ENCODE data around the gene FPR1. TPM values are rescaled to one million over a fixed set of nuclear protein-coding genes. Genes with fewer than 3 reads are reported as not detected.
"Not testable (repeated sequence)": the region's sequence is repeated elsewhere in the genome, so short reads cannot be mapped to it uniquely, and the experiment has no call there.

FPR1 gene
- total RNA-seq, 2 donors from 2014 or later = 0.67 to 1.3 TPM

GRCh38 chr19:51781999-51782398 lies 30.3 kb upstream of the FPR1 start:
- ATAC-seq (no peak), DNase-seq (no peak)
- intact Hi-C loops (cut with DNase I, micrococcal nuclease) = no loop called here

- intact Hi-C loops (cut with DNase I, micrococcal nuclease) = no loop called here
- DNase-seq (no peak), ATAC-seq (no peak)
Measured at GRCh38 chr19:51780270-51780669, 28.6 kb upstream of the FPR1 start.

- intact Hi-C loops (cut with DNase I, micrococcal nuclease) = loop anchor here in 1 of 2 donors (10.0 kb wide), 1 partner anchor 125 kb away; no protein-coding TSS in a partner anchor
- ATAC-seq (no peak), DNase-seq (no peak)
Measured at GRCh38 chr19:51779703-51780102, 28.0 kb upstream of the FPR1 start.

GRCh38 chr19:51779181-51779580 lies 27.5 kb upstream of the FPR1 start:
- DNase-seq (no peak), ATAC-seq (no peak)
- intact Hi-C loops (cut with DNase I, micrococcal nuclease) = loop anchor here in 1 of 2 donors (10.0 kb wide), 1 partner anchor 124 kb away; no protein-coding TSS in a partner anchor

- peak; percentile 69 for ATAC-seq
- intact Hi-C loops (cut with DNase I, micrococcal nuclease) = loop anchor here in 1 of 2 donors (10.0 kb wide), 1 partner anchor 123 kb away; no protein-coding TSS in a partner anchor
- DNase-seq = peak; percentile 21 to 49
Measured at GRCh38 chr19:51777570-51778462, 26.1 kb upstream of the FPR1 start.

GRCh38 chr19:51776561-51776960 lies 24.9 kb upstream of the FPR1 start:
- intact Hi-C loops (cut with DNase I, micrococcal nuclease) = loop anchor here in 1 of 2 donors (10.0 kb wide), 1 partner anchor 122 kb away; no protein-coding TSS in a partner anchor
- not testable (repeated sequence) for DNase-seq, ATAC-seq

- DNase-seq (no peak), ATAC-seq (no peak)
- intact Hi-C loops (cut with DNase I, micrococcal nuclease) = loop anchor here in 1 of 2 donors (10.0 kb wide), 1 partner anchor 118 kb away; no protein-coding TSS in a partner anchor
Measured at GRCh38 chr19:51772977-51773376, 21.3 kb upstream of the FPR1 start.

GRCh38 chr19:51771376-51772130 lies 19.9 kb upstream of the FPR1 start:
- ATAC-seq = no peak
- DNase-seq = no peak
- intact Hi-C loops (cut with DNase I, micrococcal nuclease) = loop anchor here in 1 of 2 donors (10.0 kb wide), 1 partner anchor 117 kb away; no protein-coding TSS in a partner anchor

GRCh38 chr19:51766461-51766860 lies 14.8 kb upstream of the FPR1 start:
- intact Hi-C loops (cut with DNase I, micrococcal nuclease) = no loop called here
- ATAC-seq (no peak), DNase-seq (no peak)

- DNase-seq = no peak
- no peak for ATAC-seq
Measured at GRCh38 chr19:51765086-51765485, 13.4 kb upstream of the FPR1 start.

GRCh38 chr19:51761696-51762095 lies 10.0 kb upstream of the FPR1 start:
- DNase-seq (no peak), ATAC-seq (no peak)
- intact Hi-C loops (cut with DNase I, micrococcal nuclease) = no loop called here

More at GRCh38 chr19:51765086-51765485, 13.4 kb upstream of the FPR1 start:
- intact Hi-C loops (cut with DNase I, micrococcal nuclease) = no loop called here

GRCh38 chr19:51760697-51761356 lies 9.1 kb upstream of the FPR1 start, which contains the start of gene FPR2:
FPR2 (plus strand) TSS chr19:51761180; CDS start chr19:51768659, 7,479 bp downstream.
- intact Hi-C loops (cut with DNase I, micrococcal nuclease) = no loop called here
- no peak for ATAC-seq
- no peak for DNase-seq

GRCh38 chr19:51755571-51755970 lies 3.9 kb upstream of the FPR1 start:
- ATAC-seq = no peak
- DNase-seq = no peak
- intact Hi-C loops (cut with DNase I, micrococcal nuclease) = no loop called here

GRCh38 chr19:51754770-51755169 lies 3.1 kb upstream of the FPR1 start:
- ATAC-seq (no peak), DNase-seq (no peak)
- intact Hi-C loops (cut with DNase I, micrococcal nuclease) = no loop called here

- ATAC-seq = no peak
- no peak for DNase-seq
- intact Hi-C loops (cut with DNase I, micrococcal nuclease) = no loop called here
Measured at GRCh38 chr19:51754109-51754508, 2.4 kb upstream of the FPR1 start.

- intact Hi-C loops (cut with DNase I, micrococcal nuclease) = no loop called here
- DNase-seq (no peak), ATAC-seq (no peak)
Measured at GRCh38 chr19:51750400-51751094, 1.1 kb downstream of the FPR1 start.

GRCh38 chr19:51749979-51750378 lies 1.7 kb downstream of the FPR1 start:
- intact Hi-C loops (cut with DNase I, micrococcal nuclease) = no loop called here
- no peak for ATAC-seq
- DNase-seq = no peak

GRCh38 chr19:51746731-51747130 lies 4.9 kb downstream of the FPR1 start:
- ATAC-seq = no peak
- intact Hi-C loops (cut with DNase I, micrococcal nuclease) = no loop called here
- no peak for DNase-seq
